ENCODE measurements around the gene TRIM71. TPM values are rescaled to one million over a fixed set of nuclear protein-coding genes. Genes with fewer than 3 reads are reported as not detected.
"Not testable (repeated sequence)": the region's sequence is repeated elsewhere in the genome, so short reads cannot be mapped to it uniquely, and the experiment has no call there.

Gene TRIM71
- polyA plus RNA-seq, 3 donors, result 0.02 to 0.33 (median 0.06) TPM

DNA sequence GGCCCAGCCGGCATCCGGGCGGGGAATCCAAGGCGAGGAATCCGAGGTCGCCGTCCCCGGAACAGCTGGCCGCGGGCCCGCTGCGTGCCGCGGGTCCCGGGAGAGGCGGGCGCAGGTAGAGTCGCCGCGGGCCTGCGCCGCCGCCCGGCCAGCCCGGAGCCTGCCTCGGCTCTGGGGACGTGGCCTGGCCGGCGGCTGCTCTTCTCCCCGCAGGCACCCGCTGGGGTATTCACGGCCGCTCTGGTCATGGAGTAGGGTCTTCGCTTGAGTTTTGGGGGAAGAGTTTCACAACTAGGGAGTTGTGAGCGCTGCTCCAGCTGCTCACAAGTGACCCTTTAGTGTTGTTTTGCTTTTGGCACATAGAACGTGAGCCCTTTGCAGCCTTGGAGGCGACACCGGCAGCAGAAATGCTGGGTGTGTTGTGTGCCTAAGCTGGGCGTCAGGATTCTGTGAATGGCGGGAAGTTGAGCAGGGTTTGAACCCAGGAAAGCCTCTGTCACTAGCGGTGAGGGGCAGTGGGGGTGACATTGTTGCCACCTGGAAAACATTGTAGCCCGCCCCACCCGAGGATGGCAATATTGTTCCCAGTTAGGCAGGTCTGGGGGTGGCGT is 4.0 kb downstream of the TRIM71 start:
- no peak overlapping the region for H3K4me2 ChIP-seq (replicated peaks; ENCODE audit: extremely low read depth, low read length, poor library complexity, severe bottlenecking)
- WGBS (ENCODE audit: insufficient coverage), result 80% methylated on average over 34 of the region's 44 CpGs
- H3K27ac Mint-ChIP-seq, result no peak overlapping the region

DNA sequence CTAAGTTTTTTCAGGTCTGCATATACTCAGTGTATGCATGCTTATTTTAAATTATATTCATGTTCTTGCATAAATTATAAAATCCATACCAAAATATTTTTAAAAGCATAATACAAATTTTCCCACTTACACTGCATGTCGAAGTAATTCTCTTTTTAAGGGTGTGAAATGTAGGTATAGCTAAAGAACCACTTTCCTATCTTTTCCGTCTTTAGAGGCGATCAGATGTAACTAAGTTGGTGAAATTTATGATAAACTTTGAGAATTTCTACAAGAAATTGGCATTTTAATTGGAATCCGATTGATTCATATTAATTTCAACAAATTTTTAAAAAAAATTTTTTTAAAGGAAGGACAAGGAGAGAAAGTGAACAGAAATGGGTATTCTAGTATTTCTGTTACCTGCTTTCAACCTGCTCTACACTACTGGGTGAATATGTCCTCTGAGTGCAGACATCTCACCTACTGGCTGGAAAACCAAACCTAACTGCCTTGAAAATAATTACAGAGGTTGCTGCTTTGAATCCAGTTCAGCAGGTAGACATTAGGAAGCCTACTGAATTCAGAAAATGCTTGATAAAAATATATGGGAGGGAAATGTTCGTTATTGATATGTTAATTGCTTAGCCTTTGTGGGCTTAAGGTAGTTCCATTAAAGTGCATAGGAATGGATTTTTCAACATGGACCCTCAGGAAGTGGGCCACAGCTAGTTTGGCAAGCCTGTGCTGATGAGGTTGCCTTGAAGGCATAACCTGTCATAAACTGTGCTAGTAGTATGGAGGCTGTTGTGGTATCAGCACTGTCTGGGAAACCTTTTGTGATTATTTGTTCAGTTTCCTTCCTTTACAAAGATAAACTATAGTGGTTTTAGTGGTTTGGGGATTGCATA is 5.1 kb downstream of the TRIM71 start:
- H2AFZ ChIP-seq (ENCODE audit: insufficient read depth, low read depth, low read length, poor library complexity, severe bottlenecking), result no peak overlapping the region
- H3K27ac ChIP-seq (ENCODE audit: low read depth in 1 of 2, low read length in 2 of 2), result no peak overlapping the region
- 83% methylated on average over 1 of the region's 5 CpGs for WGBS (ENCODE audit: insufficient coverage)
- Mint-ChIP-seq H3K27me3 (ENCODE audit: low read depth in 3 of 3) (peaks cover 22 to 39% (median 26%) of the 10 kb centered on the region in 3 donors), H3K4me3 (no peak overlapping the region), H3K4me1 (peaks cover 13% of the 10 kb centered on the region), H3K27ac (no peak overlapping the region), H3K9me3 (peaks cover 0 to 10% (median 6%) of the 10 kb centered on the region in 7 donors), H3K36me3 (peaks cover 11 to 15% of the 10 kb centered on the region in 2 donors)
- peaks cover 7 to 16% of the 10 kb centered on the region in 2 donors for H3K4me1 ChIP-seq (ENCODE audit: control insufficient read depth in 1 of 2, insufficient read depth in 2 of 2, low read length in 2 of 2)
- no peak for DNase-seq
- H3K9me3 ChIP-seq (replicated peaks in 1 of 2; ENCODE audit: control insufficient read depth in 1 of 2, insufficient read depth in 1 of 2, low read length in 2 of 2), result peaks cover 0 to 7% of the 10 kb centered on the region in 2 donors
- H4K20me1 ChIP-seq (ENCODE audit: insufficient read depth, low read length), result no peaks in the 10 kb centered on the region
- no peak overlapping the region for H3K9ac ChIP-seq (ENCODE audit: insufficient read depth, low read length, poor library complexity, severe bottlenecking)
- H3K4me3 ChIP-seq (replicated peaks in 1 of 3; ENCODE audit: low read depth in 2 of 3, low read length in 3 of 3), result no peak overlapping the region
- intact Hi-C loops (cut with micrococcal nuclease), result no loop called here
- no peaks in the 10 kb centered on the region for H3K36me3 ChIP-seq (replicated peaks in 1 of 2; ENCODE audit: control insufficient read depth in 1 of 2, insufficient read depth in 2 of 2, low read length in 2 of 2)
- H3K27me3 ChIP-seq (ENCODE audit: control insufficient read depth in 2 of 2, insufficient read depth in 2 of 2, low read length in 2 of 2), result peaks cover 4 to 16% of the 10 kb centered on the region in 2 donors
- H3K79me2 ChIP-seq (ENCODE audit: insufficient read depth, low read length), result peaks cover 10% of the 10 kb centered on the region
- TF ChIP-seq, protein P1, sequence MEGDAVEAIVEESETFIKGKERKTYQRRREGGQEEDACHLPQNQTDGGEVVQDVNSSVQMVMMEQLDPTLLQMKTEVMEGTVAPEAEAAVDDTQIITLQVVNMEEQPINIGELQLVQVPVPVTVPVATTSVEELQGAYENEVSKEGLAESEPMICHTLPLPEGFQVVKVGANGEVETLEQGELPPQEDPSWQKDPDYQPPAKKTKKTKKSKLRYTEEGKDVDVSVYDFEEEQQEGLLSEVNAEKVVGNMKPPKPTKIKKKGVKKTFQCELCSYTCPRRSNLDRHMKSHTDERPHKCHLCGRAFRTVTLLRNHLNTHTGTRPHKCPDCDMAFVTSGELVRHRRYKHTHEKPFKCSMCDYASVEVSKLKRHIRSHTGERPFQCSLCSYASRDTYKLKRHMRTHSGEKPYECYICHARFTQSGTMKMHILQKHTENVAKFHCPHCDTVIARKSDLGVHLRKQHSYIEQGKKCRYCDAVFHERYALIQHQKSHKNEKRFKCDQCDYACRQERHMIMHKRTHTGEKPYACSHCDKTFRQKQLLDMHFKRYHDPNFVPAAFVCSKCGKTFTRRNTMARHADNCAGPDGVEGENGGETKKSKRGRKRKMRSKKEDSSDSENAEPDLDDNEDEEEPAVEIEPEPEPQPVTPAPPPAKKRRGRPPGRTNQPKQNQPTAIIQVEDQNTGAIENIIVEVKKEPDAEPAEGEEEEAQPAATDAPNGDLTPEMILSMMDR (IDR thresholded peaks at IDR 0.05), result no peak
- H3K4me2 ChIP-seq (replicated peaks; ENCODE audit: extremely low read depth, low read length, poor library complexity, severe bottlenecking), result no peak overlapping the region

More for the DNA sequence above, 4.0 kb downstream of the TRIM71 start:
- H3K36me3 ChIP-seq (replicated peaks in 1 of 2; ENCODE audit: control insufficient read depth in 1 of 2, insufficient read depth in 2 of 2, low read length in 2 of 2), result no peaks in the 10 kb centered on the region
- no peaks in the 10 kb centered on the region for H4K20me1 ChIP-seq (ENCODE audit: insufficient read depth, low read length)
- TF ChIP-seq, protein P1 (IDR thresholded peaks at IDR 0.05), result no peak
- peaks cover 10% of the 10 kb centered on the region for H3K79me2 ChIP-seq (ENCODE audit: insufficient read depth, low read length)
- no peak overlapping the region for H3K27ac ChIP-seq (ENCODE audit: low read depth in 1 of 2, low read length in 2 of 2)
- H3K4me1 ChIP-seq (ENCODE audit: control insufficient read depth in 1 of 2, insufficient read depth in 2 of 2, low read length in 2 of 2), result peaks cover 14 to 26% of the 10 kb centered on the region in 2 donors
- H3K9me3 ChIP-seq (replicated peaks in 1 of 2; ENCODE audit: control insufficient read depth in 1 of 2, insufficient read depth in 1 of 2, low read length in 2 of 2), result peaks cover 0 to 7% of the 10 kb centered on the region in 2 donors
- Mint-ChIP-seq H3K27me3 (ENCODE audit: low read depth in 3 of 3) (peaks cover 30 to 48% (median 32%) of the 10 kb centered on the region in 3 donors), H3K36me3 (peaks cover 13 to 14% of the 10 kb centered on the region in 2 donors), H3K4me1 (peaks cover 20% of the 10 kb centered on the region), H3K4me3 (peak overlapping the region in 1 of 2 donors; percentile 57), H3K9me3 (peaks cover 0 to 18% (median 8%) of the 10 kb centered on the region in 7 donors)
- H3K9ac ChIP-seq (ENCODE audit: insufficient read depth, low read length, poor library complexity, severe bottlenecking), result no peak overlapping the region
- H3K4me3 ChIP-seq (replicated peaks in 1 of 3; ENCODE audit: low read depth in 2 of 3, low read length in 3 of 3), result no peak overlapping the region
- H3K27me3 ChIP-seq (ENCODE audit: control insufficient read depth in 2 of 2, insufficient read depth in 2 of 2, low read length in 2 of 2), result peaks cover 4 to 22% of the 10 kb centered on the region in 2 donors
- intact Hi-C loops (cut with micrococcal nuclease), result no loop called here
- no peak for DNase-seq
- H2AFZ ChIP-seq (ENCODE audit: insufficient read depth, low read depth, low read length, poor library complexity, severe bottlenecking), result no peak overlapping the region

DNA sequence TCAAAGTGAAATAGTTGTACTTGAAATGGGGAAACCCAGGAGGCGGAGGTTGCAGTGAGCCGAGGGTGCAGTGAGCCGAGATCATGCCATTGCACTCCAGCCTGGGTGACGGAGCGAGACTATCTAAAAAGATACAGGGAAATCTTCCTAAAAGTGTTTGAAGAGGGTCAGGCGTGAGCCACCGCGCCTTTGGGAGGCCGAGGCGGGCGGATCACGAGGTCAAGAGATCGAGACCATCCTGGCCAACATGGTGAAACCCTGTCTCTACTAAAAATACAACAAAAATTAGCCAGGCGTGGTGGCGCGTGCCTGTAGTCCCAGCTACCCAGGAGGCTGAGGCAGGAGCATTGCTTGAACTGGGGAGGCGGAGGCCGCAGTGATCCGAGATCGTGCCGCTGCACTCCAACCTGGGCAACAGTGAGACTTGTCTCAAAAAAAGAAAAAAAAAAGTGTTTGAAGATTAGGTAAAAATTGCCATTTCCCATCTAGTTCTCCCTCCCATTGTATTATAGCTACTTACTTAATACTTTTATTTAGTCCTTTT is 5.9 kb downstream of the TRIM71 start:
- H3K4me2 ChIP-seq (replicated peaks; ENCODE audit: extremely low read depth, low read length, poor library complexity, severe bottlenecking); H3K9me3 Mint-ChIP-seq; H3K4me3 Mint-ChIP-seq; H3K4me3 ChIP-seq (replicated peaks in 1 of 3; ENCODE audit: low read depth in 2 of 3, low read length in 3 of 3); H3K9me3 ChIP-seq (replicated peaks in 1 of 2; ENCODE audit: control insufficient read depth in 1 of 2, insufficient read depth in 1 of 2, low read length in 2 of 2); intact Hi-C loops (cut with micrococcal nuclease); H3K9ac ChIP-seq (ENCODE audit: insufficient read depth, low read length, poor library complexity, severe bottlenecking); H3K4me1 Mint-ChIP-seq; H3K36me3 ChIP-seq (replicated peaks in 1 of 2; ENCODE audit: control insufficient read depth in 1 of 2, insufficient read depth in 2 of 2, low read length in 2 of 2); H4K20me1 ChIP-seq (ENCODE audit: insufficient read depth, low read length); H3K27ac Mint-ChIP-seq; H3K27ac ChIP-seq (ENCODE audit: low read depth in 1 of 2, low read length in 2 of 2); DNase-seq; H2AFZ ChIP-seq (ENCODE audit: insufficient read depth, low read depth, low read length, poor library complexity, severe bottlenecking): not testable (repeated sequence)
- 96% methylated on average over 16 of the region's 21 CpGs for WGBS (ENCODE audit: insufficient coverage)
- Mint-ChIP-seq H3K27me3 (ENCODE audit: low read depth in 3 of 3) (peaks cover 18 to 31% (median 22%) of the 10 kb centered on the region in 3 donors), H3K36me3 (peaks cover 11 to 13% of the 10 kb centered on the region in 2 donors)
- Histone ChIP-seq H3K4me1 (ENCODE audit: control insufficient read depth in 1 of 2, insufficient read depth in 2 of 2, low read length in 2 of 2) (peaks cover 11% of the 10 kb centered on the region in 2 donors), H3K27me3 (ENCODE audit: control insufficient read depth in 2 of 2, insufficient read depth in 2 of 2, low read length in 2 of 2) (peaks cover 2 to 14% of the 10 kb centered on the region in 2 donors), H3K79me2 (ENCODE audit: insufficient read depth, low read length) (peaks cover 10% of the 10 kb centered on the region)

Measured in CD14-positive monocyte (primary cell).